ENCODE data around the gene SIM1.

Gene SIM1

DNA sequence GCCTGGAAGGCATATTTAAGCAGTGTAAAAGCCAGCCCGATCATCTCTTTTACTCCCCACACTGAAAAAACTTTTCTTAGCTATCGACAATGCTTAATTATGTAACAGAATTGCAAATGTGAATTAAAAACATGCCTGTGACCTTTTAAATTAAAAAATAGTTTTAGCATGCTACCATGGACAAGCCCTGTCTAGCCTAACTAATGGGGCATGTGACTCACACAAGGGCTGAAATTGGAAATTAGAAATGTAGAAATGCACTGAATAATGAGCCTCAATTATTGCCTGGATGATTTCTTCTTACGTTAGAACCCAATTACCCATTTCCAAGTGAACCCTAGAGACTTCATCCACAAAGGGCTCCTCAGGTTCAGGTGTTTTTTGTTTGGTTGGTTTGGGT lies 82.7 kb downstream of the SIM1 start:
- TF ChIP-seq, protein P1, sequence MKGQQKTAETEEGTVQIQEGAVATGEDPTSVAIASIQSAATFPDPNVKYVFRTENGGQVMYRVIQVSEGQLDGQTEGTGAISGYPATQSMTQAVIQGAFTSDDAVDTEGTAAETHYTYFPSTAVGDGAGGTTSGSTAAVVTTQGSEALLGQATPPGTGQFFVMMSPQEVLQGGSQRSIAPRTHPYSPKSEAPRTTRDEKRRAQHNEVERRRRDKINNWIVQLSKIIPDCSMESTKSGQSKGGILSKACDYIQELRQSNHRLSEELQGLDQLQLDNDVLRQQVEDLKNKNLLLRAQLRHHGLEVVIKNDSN (IDR thresholded peaks at IDR 0.05), result 0 out of 2 replicates have a peak, but pooled peaks have one; percentile 10
- TF ChIP-seq EP300 (IDR thresholded peaks at IDR 0.05; ENCODE audit: borderline replicate concordance), result no peak

GRCh38 chr6:100381111-100381510 lies 83.6 kb downstream of the SIM1 start:
- TF ChIP-seq REST (IDR thresholded peaks at IDR 0.05; ENCODE audit: low read depth), result no peak
- no peak for TF ChIP-seq RAD21 (IDR thresholded peaks at IDR 0.05; ENCODE audit: low read depth)
- TF ChIP-seq TAF1 (IDR thresholded peaks at IDR 0.05; ENCODE audit: low read depth), result no peak
- TF ChIP-seq NFIC (IDR thresholded peaks at IDR 0.05), result no peak
- TF ChIP-seq, protein P1 (IDR thresholded peaks at IDR 0.05), result no peak
- no peak for TF ChIP-seq TCF12 (IDR thresholded peaks at IDR 0.05; ENCODE audit: low read depth)
- TF ChIP-seq CEBPB (IDR thresholded peaks at IDR 0.05), result no peak
- TF ChIP-seq CREB1 (IDR thresholded peaks at IDR 0.05; ENCODE audit: low read depth), result no peak

DNA sequence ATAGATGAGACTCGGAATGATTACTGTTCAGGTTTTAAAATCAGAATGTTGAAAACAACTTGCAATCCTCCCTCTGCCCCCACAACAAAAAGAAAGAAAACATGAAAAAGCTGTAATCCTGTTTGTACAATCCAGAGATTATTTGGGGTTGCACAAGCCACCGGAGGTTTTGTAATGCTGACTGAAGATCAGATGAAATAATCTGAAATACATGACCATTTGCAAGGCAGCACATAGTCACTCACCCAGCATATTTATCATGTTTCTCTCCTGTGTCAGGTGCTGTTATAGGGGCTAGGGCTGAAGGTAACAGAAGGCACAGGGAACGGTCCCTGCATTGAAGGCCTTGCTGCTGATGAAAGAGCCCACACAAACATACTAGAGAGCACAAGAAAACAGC lies 85.3 kb downstream of the SIM1 start:
- no peak for TF ChIP-seq EGR1 (IDR thresholded peaks at IDR 0.05)
- no peak for TF ChIP-seq ZBTB7A (IDR thresholded peaks at IDR 0.05; ENCODE audit: low read depth)
- TF ChIP-seq RAD21 (IDR thresholded peaks at IDR 0.05; ENCODE audit: low read depth), result no peak
- TF ChIP-seq REST (IDR thresholded peaks at IDR 0.05; ENCODE audit: low read depth), result no peak
- TF ChIP-seq, protein P1 (IDR thresholded peaks at IDR 0.05), result no peak
- no peak for TF ChIP-seq EP300 (IDR thresholded peaks at IDR 0.05; ENCODE audit: borderline replicate concordance)
- TF ChIP-seq TAF1 (IDR thresholded peaks at IDR 0.05; ENCODE audit: low read depth), result no peak
- TF ChIP-seq TCF12 (IDR thresholded peaks at IDR 0.05; ENCODE audit: low read depth), result no peak
- no peak for TF ChIP-seq CEBPB (IDR thresholded peaks at IDR 0.05)
- no peak for TF ChIP-seq NFIC (IDR thresholded peaks at IDR 0.05)
- TF ChIP-seq, protein P2, sequence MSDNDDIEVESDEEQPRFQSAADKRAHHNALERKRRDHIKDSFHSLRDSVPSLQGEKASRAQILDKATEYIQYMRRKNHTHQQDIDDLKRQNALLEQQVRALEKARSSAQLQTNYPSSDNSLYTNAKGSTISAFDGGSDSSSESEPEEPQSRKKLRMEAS (IDR thresholded peaks at IDR 0.05), result no peak
- no peak for TF ChIP-seq FOXM1 (IDR thresholded peaks at IDR 0.05; ENCODE audit: borderline replicate concordance, low read depth)
- no peak for TF ChIP-seq CREB1 (IDR thresholded peaks at IDR 0.05; ENCODE audit: low read depth)
- no peak for TF ChIP-seq YY1 (IDR thresholded peaks at IDR 0.05; ENCODE audit: low read depth)
- no peak for TF ChIP-seq TEAD4 (IDR thresholded peaks at IDR 0.05)

DNA sequence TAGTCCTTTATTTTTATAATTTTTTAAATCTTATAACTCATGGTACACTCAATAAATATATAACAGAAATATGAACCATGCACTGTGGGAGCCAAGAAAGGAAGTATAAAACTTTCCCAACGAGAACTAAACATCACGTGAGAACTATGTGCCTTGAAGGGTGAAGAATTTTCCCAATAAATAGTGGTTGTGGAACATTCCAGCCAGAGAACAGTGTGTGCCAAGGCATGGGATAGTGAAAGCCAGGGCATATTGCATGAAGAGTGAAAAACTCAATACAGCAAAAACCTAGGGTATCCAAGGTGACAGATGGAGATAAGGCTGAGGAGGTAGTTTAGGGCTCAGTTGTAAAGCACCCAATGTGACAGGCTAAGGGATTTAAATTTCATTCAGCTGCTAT lies 86.1 kb downstream of the SIM1 start:
- no peak for TF ChIP-seq TEAD4 (IDR thresholded peaks at IDR 0.05)
- TF ChIP-seq NFIC (IDR thresholded peaks at IDR 0.05), result no peak
- no peak for TF ChIP-seq EGR1 (IDR thresholded peaks at IDR 0.05)
- TF ChIP-seq YY1 (IDR thresholded peaks at IDR 0.05; ENCODE audit: low read depth), result no peak

- TF ChIP-seq EP300 (IDR thresholded peaks at IDR 0.05; ENCODE audit: borderline replicate concordance) (no peak), CEBPB (IDR thresholded peaks at IDR 0.05) (no peak), FOXM1 (IDR thresholded peaks at IDR 0.05; ENCODE audit: borderline replicate concordance, low read depth) (no peak), NFIC (IDR thresholded peaks at IDR 0.05) (no peak), ZBTB7A (IDR thresholded peaks at IDR 0.05; ENCODE audit: low read depth) (no peak), REST (IDR thresholded peaks at IDR 0.05; ENCODE audit: low read depth) (no peak), RAD21 (IDR thresholded peaks at IDR 0.05; ENCODE audit: low read depth) (no peak), EGR1 (IDR thresholded peaks at IDR 0.05) (no peak), TCF12 (IDR thresholded peaks at IDR 0.05; ENCODE audit: low read depth) (no peak)
- TF ChIP-seq, protein P1 (IDR thresholded peaks at IDR 0.05), result no peak
- TF ChIP-seq, protein P2 (IDR thresholded peaks at IDR 0.05), result no peak
Observed at GRCh38 chr6:100376103-100376502, 88.6 kb downstream of the SIM1 start.
